Stimulated activated naive CD8-positive, alpha-beta T cell treated with anti-CD3 and anti-CD28 coated beads, Interleukin-15, Interleukin-2, amounts not matched to agents 100 ng/mL and 50 ng/mL, for 24 hours (primary cell): ENCODE data around the gene USP22.
"Not testable (repeated sequence)": the region's sequence is repeated elsewhere in the genome, so short reads cannot be mapped to it uniquely, and the experiment has no call there.

Source experiments
- H3K27ac Mint-ChIP-seq: one replicate; pipeline ENCODE4 v1.8.0; 2021; ENCODE audit warnings: mild to moderate bottlenecking, mixed read lengths
- H3K27me3 Mint-ChIP-seq: one replicate; pipeline ENCODE4 v1.8.0; 2021; ENCODE audit warnings: mixed read lengths
- H3K36me3 Mint-ChIP-seq: one replicate; pipeline ENCODE4 v1.8.0; 2021; ENCODE audit warnings: low read depth, mixed read lengths
- H3K4me1 Mint-ChIP-seq: one replicate; pipeline ENCODE4 v1.8.0; 2021; ENCODE audit warnings: low read depth, mixed read lengths
- H3K4me3 Mint-ChIP-seq: one replicate; pipeline ENCODE4 v1.8.0; 2021; ENCODE audit warnings: mild to moderate bottlenecking, mixed read lengths
- H3K9me3 Mint-ChIP-seq: one replicate; pipeline ENCODE4 v1.8.0; 2021; ENCODE audit warnings: mixed read lengths

USP22 gene

DNA sequence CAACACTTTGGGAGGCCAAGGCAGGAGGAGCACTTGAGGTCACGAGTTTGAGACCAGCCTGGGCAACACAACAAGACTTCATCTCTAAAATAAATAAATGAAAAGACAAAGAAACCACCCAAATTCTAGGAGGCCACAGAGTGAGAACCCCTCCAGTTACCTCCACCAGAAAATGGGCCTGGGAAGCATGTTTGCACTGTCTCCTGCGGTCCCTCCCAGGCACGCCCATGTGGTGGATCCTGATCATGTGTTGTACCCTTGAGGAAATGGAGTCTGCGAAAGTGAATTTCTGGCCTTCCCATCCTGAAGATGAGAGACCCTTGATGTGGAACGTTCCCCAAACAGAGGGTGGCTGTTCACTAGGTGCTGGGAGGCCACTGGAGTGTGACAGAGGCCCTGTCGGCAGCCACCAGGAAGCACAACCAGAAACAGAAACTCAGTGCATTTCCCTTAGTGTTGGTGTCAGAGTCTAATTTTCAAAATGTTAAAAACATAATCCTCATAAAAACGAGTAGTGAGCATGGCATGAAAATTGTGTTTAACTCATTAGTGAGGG is 19.2 kb upstream of the USP22 start:
- no peaks in the 10 kb centered on the region for H3K27me3 Mint-ChIP-seq
- H3K4me3 Mint-ChIP-seq, result no peak overlapping the region
- H3K27ac Mint-ChIP-seq, result no peak overlapping the region
- H3K9me3 Mint-ChIP-seq, result no peaks in the 10 kb centered on the region
- no peaks in the 10 kb centered on the region for H3K36me3 Mint-ChIP-seq
- peaks cover 5% of the 10 kb centered on the region for H3K4me1 Mint-ChIP-seq

DNA sequence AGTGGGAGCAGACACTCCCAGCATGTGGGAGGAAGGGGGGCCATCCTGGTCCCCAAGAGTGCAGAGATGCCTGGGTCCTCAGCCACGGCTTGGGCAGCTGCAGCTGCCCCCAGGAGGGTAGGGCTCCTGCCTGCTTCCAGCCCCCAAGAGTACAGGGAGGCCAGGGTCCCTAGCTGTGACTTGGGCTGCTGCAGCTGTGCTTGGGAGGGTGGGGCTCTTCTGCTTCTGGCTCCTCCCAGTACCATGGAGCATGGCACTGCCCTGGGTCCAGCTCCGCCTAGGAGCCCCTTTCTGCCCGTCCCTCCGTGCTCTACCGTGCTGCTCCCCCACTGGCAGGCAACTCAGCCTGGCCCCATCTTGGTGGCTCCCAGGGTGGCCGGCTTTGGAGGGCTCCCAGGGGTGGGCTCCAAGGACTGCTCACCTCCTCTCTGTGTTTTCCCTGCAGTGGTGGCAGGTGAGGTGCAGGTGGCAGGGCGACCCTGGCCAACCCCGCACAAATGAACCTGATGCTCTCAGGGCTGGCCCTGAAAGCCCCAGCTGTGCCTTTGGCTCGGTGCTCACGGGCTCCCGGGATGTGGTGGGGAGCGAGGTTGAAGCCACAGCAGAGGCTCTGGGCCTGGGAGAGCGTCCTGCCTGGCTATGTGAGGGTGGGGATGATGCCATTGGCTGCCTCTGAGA is 18.5 kb upstream of the USP22 start:
- Mint-ChIP-seq H3K4me1 (peaks cover 5% of the 10 kb centered on the region), H3K4me3 (no peak overlapping the region), H3K27ac (no peak overlapping the region), H3K9me3 (no peaks in the 10 kb centered on the region), H3K36me3 (no peaks in the 10 kb centered on the region), H3K27me3 (no peaks in the 10 kb centered on the region)

DNA sequence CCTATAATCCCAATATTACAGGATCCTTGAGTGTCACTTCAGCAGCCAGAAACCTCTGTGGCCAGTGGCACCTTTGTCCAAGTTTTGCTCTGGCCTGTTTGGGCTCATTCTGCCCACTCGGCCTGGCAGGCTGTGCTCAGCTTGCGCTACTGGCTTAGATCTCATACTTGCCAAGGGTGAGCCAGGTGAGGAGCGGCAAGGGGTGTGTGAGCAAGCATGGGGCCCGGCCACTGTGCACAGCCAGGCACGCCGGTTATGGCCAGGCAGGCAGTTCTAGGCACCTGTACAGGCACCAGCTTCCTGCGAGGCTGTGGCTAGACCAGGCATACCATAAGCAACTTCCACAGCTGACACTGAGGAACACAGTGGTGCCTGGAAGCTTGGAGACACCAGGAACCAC is 16.9 kb upstream of the USP22 start:
- H3K9me3 Mint-ChIP-seq, result no peaks in the 10 kb centered on the region
- no peaks in the 10 kb centered on the region for H3K36me3 Mint-ChIP-seq
- H3K4me1 Mint-ChIP-seq, result peaks cover 5% of the 10 kb centered on the region
- H3K27ac Mint-ChIP-seq, result no peak overlapping the region
- no peak overlapping the region for H3K4me3 Mint-ChIP-seq
- no peaks in the 10 kb centered on the region for H3K27me3 Mint-ChIP-seq

DNA sequence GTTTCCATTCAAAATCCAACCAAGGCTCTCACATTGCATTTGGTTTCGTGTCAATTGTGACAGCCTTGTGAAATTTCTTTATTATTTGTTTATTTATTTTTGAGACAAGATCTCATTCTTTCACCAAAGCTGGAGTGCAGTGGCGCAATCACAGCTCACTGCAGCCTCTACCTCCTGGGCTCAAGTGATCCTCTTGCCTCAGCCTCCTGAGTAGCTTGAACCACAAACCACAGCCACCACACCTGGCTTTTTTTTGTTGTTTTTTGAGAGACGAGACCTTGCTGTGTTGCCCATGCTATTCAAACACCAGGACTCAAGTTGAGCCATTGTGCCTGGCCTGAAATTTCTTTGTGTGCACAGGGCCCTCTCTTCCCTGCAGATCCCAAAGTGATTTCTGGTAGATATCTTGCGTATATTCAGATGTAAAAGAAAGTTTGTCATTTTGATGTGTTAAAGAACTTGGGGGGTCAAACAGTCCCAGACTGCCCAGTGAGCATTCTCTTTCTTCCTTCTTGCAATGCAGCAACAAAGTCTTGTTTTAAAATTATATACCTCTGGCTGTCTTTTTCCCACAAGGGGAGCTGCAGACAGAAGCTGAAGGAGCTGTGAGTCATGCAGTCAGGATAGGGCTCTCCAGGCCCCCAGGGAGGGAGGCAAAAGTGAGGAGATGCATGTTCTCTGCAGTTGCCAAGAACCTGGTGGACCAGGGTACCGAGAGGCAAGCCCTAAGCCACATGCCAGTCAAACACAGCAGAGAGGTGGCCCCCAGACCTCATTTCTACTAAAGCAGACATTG is 15.5 kb upstream of the USP22 start:
- peaks cover 5% of the 10 kb centered on the region for H3K4me1 Mint-ChIP-seq
- H3K27ac Mint-ChIP-seq, result no peak overlapping the region
- no peak overlapping the region for H3K4me3 Mint-ChIP-seq
- H3K9me3 Mint-ChIP-seq, result no peaks in the 10 kb centered on the region
- H3K36me3 Mint-ChIP-seq, result no peaks in the 10 kb centered on the region
- no peaks in the 10 kb centered on the region for H3K27me3 Mint-ChIP-seq

DNA sequence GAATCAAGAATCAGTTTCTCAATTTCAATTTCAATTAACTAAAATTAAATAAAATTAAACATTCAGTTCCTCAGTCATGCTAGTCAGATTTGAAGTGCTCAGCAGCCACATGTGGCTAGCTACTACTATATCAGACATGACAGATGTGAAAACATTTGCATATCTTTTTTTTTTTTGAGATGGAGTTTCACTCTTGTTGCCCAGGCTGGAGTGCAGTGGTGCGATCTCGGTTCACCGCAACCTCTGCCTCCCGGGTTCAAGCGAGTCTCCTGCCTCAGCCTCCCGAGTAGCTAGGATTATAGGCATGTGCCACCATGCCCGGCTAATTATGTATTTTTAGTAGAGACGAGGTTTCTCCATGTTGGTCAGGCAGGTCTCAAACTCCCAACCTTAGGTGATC is 10.2 kb upstream of the USP22 start:
- not testable (repeated sequence) for H3K4me3 Mint-ChIP-seq, H3K36me3 Mint-ChIP-seq, H3K4me1 Mint-ChIP-seq, H3K9me3 Mint-ChIP-seq, H3K27ac Mint-ChIP-seq
- peaks cover 13% of the 10 kb centered on the region for H3K27me3 Mint-ChIP-seq

DNA sequence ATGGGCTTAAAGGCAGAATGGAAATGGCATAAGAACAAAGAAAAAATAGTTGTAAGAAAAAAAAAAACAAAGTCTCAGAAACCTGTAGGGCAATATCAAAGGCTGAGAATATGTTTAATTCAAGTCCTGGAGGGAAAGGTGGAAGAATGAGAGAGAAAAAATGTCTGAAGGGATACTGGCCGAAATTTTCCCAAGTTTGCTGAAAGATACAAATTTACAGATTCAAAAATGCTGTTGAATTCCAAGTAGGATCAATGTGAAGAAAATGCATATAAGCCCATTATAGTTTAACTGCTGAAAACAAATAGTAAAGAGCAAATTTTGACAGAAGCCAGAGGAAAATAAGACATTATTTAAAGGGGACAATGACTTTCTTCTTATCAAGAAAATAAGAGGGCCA is 6.6 kb upstream of the USP22 start:
- H3K4me1 Mint-ChIP-seq, result peaks cover 7% of the 10 kb centered on the region
- peaks cover 13% of the 10 kb centered on the region for H3K27me3 Mint-ChIP-seq
- H3K9me3 Mint-ChIP-seq, result no peaks in the 10 kb centered on the region
- H3K36me3 Mint-ChIP-seq, result no peaks in the 10 kb centered on the region
- H3K4me3 Mint-ChIP-seq, result no peak overlapping the region
- no peak overlapping the region for H3K27ac Mint-ChIP-seq

DNA sequence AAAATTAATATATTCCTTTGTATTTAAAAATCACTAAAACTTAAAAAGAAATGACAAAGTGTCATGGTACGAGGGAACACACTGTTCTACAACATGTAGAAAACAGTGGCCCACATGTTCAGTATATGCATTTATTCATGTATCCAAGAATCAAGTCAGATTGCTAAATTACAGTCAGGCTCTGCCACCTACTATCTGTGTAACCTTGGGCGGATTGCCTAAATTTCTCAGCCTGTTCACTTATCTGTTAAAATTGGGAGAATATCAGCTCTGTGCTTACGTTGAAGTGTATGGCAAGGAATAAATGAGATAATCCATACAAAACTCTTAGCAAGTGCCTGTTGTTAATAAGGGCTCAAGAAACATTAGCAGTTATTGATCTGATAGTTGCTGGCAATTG is 3.4 kb upstream of the USP22 start:
- H3K36me3 Mint-ChIP-seq, result peaks cover 3% of the 10 kb centered on the region
- peaks cover 4% of the 10 kb centered on the region for H3K27me3 Mint-ChIP-seq
- no peaks in the 10 kb centered on the region for H3K9me3 Mint-ChIP-seq
- no peak overlapping the region for H3K4me3 Mint-ChIP-seq
- H3K4me1 Mint-ChIP-seq, result peaks cover 13% of the 10 kb centered on the region
- H3K27ac Mint-ChIP-seq, result no peak overlapping the region

DNA sequence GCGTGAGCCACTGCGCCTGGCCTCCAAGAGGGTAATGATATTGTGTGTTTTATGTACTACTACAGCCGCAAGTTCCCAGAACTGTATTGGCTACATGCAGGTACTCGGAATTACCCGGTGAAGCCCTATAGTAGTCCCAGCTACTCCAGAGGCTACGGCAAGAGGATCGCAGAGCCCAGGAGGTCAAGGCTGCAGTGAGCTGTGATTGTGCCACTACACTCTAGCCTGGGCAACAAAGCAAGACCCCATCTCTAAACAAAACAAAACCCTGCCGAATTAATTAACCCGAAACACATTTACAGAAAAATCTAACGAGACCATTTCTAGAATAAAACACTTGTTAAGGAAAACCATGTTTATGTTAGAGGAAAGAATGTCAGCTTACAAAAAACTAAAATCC is 2.2 kb upstream of the USP22 start:
- Mint-ChIP-seq H3K4me3 (peak overlapping the region; percentile 26), H3K9me3 (no peaks in the 10 kb centered on the region), H3K27me3 (peaks cover 4% of the 10 kb centered on the region), H3K27ac (no peak overlapping the region), H3K36me3 (peaks cover 12% of the 10 kb centered on the region), H3K4me1 (peaks cover 23% of the 10 kb centered on the region)

DNA sequence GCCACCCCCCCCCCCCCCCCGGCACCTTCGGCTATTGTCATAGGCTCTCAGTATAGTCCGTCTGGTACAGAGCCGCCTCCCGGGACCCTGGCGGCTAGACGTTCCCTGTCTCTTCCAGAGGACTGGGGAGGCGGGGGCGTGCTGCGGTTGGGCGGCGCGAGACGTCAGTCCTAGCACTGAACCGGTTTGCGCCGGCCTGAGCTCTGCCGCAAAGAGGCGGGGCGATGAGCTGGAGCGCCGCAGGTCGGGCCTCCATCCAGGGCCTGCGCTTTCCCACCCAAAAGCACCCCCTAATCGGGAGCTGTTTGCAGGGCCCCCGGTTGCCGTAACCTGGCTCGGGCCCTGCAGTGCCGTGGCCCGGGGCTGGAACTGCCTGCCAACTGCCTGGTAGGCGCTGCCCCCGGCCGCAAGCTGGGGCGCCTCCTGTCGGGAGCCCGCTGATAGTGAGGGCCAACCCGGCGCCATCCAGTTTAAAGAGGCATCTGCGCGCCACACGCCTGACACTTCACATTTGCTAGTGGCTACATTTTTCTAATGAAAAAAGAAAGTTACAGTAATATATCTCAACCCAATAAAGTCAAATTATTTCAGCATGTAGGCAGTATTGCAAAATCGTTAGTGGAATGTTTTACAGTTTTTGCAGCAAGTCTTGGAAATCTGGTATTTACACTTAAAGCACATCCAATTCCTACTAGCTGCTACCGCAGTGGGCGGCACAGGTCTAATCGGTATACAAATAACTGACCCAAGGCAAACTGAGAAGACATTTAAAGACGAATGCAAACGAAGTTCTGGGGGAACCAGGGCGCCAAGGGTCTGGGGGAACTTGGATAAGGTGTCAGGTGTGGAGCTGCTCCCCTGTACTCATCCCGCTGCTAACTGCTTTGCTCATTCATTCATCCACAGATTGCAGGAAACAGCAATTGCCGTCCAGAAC is 753 bp upstream of the USP22 start:
- Mint-ChIP-seq H3K4me1 (peaks cover 31% of the 10 kb centered on the region), H3K9me3 (no peaks in the 10 kb centered on the region), H3K36me3 (peaks cover 16% of the 10 kb centered on the region), H3K27ac (peak overlapping the region; percentile 89), H3K4me3 (peak overlapping the region; percentile 81), H3K27me3 (peaks cover under 1% of the 10 kb centered on the region)

DNA sequence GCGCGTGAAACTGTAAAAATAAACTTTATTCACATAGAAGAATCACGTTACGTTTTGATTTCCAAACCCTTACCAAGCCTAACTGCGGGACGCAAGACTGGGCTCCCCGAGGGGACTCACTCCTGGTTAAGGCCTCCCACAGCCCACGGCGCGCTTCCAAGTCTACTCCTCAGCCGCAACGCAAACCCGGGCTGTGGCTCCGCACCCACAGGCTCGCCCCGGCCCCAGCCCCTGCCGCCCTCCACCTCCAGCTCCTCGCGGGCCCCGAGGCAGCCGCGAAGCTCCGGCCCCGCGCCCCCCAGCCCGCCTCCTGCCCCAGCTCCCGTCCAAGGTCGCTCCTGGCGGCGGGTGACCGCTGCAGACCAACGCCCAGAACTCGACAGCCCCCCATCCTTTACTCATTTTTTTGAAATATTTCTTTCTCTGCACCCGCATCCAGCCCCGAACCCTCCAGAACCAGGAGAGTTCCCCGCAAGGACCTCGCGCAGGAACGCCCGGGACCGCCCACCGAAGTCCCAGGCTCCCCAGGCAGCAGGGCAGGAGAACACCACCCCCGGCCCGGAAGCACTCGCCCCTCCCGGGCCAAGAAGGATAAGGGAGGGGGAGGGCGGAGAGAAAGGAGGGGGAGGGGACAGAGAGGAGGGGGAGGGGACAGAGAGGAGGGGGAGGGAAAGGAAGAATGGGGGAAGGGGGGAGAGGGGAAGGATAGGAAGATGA is 912 bp downstream of the USP22 start:
- peaks cover 31% of the 10 kb centered on the region for H3K36me3 Mint-ChIP-seq
- H3K4me3 Mint-ChIP-seq, result peak overlapping the region; percentile 97
- peak overlapping the region; percentile 98 for H3K27ac Mint-ChIP-seq
- H3K27me3 Mint-ChIP-seq, result no peaks in the 10 kb centered on the region
- no peaks in the 10 kb centered on the region for H3K9me3 Mint-ChIP-seq
- H3K4me1 Mint-ChIP-seq, result peaks cover 46% of the 10 kb centered on the region

DNA sequence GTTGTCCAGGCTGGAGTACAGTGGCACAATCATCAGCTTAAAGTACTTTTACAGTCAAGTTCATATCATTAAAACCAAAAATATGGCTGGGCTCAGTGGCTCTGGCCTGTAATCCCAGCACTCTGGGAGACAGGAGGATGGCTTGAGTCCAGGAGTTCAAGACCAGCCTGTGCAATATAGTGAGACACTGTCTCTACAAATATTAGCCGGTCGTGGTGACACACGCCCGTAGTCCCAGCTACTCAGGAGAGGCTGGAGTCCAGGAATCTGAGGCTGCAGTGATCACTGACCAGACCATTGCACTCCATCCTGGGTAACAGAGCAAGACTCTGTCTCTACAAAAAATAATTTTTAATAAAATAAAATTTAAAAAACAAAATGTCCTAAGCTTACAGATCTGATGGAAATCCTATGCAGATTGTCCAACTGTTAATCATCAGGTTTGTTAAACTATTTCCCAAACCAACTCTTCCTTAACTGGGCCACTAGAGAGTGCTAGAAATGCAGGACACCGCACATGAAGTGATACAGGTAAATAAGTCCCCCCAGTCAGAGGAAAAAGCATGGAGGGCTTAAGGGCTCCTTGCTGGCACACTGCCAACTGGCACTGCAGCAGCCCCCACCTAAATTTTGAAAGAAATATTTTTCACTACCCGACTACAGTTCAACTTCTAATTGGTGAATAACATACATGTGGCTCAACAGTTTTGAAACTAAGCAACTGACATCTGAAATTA is 2.8 kb downstream of the USP22 start:
- H3K9me3 Mint-ChIP-seq, result no peaks in the 10 kb centered on the region
- H3K27ac Mint-ChIP-seq, result peak overlapping the region; percentile 98
- peaks cover 65% of the 10 kb centered on the region for H3K4me1 Mint-ChIP-seq
- H3K36me3 Mint-ChIP-seq, result peaks cover 47% of the 10 kb centered on the region
- H3K27me3 Mint-ChIP-seq, result no peaks in the 10 kb centered on the region
- H3K4me3 Mint-ChIP-seq, result peak overlapping the region; percentile 97

DNA sequence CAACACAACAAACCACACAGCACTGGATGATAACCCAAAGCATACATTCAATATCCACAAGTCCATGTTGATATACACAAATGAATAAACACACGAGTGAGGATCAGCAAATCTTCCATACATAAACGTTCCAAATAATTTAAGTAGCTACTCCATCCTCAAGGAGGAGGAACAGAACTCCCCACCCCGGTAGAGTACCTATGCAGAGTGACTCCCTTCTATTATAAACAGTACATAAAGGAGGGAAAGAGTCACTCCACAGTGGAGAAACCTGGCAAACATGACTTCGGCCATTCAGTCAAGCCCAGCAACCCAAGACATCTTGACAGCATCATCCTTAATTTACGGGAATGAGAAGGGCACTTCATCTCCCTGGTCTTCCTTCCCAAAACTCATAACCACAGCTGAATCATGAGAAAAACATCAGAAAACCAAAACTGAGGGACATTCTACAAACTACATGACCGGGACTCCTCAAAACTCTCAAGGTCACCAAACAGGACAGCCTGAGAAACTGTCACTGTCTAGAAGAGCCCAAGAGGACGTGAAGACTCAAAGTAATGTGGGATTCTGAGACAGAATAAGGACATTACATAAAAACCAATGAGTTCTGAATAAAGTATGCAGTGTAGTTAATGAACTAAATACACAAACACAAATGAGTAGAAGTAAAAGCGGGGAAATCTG is 5.6 kb downstream of the USP22 start:
- H3K27ac Mint-ChIP-seq, result peak overlapping the region; percentile 7

DNA sequence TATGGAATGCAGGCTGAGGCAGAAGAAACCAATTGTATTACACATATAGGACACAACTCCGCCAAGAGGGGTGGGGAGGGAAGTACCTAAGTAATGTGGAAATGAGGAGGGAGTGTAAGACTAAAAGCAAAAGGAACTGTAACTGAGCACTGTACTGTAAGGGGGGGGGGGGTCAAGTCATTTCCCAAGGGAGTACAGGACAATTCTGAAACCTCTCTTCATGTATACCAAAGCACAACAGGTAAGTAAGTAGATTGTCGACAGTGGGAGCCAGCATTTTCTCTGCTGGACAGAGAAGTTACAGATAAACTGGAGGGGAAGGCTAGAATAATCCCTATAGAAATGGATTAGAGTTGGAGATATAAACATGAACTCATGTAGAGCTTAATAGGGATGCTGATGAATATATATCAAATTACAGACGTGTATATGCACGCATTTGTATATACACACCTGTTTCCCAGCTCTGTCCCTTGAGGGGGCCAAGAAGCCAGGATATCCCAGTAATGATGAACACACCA is 6.4 kb downstream of the USP22 start:
- Mint-ChIP-seq H3K27me3 (no peaks in the 10 kb centered on the region), H3K4me1 (peaks cover 85% of the 10 kb centered on the region), H3K9me3 (no peaks in the 10 kb centered on the region), H3K27ac (peak overlapping the region; percentile 70), H3K4me3 (peak overlapping the region; percentile 7), H3K36me3 (peaks cover 66% of the 10 kb centered on the region)

More for the DNA sequence above, 5.6 kb downstream of the USP22 start:
- no peaks in the 10 kb centered on the region for H3K27me3 Mint-ChIP-seq
- H3K36me3 Mint-ChIP-seq, result peaks cover 66% of the 10 kb centered on the region
- H3K4me3 Mint-ChIP-seq, result peak overlapping the region; percentile 5
- no peaks in the 10 kb centered on the region for H3K9me3 Mint-ChIP-seq
- H3K4me1 Mint-ChIP-seq, result peaks cover 77% of the 10 kb centered on the region
